ENCODE measurements around the gene KRT86. TPM values are rescaled to one million over a fixed set of nuclear protein-coding genes. Genes with fewer than 3 reads are reported as not detected.

The KRT86 gene
- total and polyA plus RNA-seq, 2 of the 13 experiments (the other 11 are each of a cell fraction or from before 2014, with no cell fraction given): not detected

DNA sequence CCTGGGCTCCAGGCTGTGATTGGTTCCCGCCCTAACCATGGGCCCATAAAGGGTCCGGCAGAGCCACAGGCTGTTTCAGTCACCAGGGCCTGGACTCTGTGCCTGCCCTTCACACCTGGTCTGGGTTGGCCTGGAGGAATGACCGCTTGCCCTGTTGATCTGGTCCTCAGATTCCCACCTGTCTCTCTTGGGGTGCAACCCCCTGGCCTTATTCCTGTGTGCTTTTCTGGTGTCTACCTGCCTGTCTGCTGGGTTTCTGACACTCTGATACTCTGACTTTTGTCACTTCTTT lies 49.7 kb downstream of the KRT86 start:
- peaks cover 9 to 40% of the 10 kb centered on the region in 2 experiments; a peak in 4 of 5 replicates for H3K27me3 ChIP-seq (ENCODE audit: control insufficient read depth in 1 of 2, insufficient read depth in 2 of 2, low read length in 2 of 2)
- intact Hi-C loops (cut with micrococcal nuclease; ENCODE audit: unreplicated experiment): no loop called here
- no peak for FAIRE-seq
- WGBS (ENCODE audit: low lambda C conversion rate): no CpG with 5 or more reads among the region's 3 CpGs
- H3K36me3 ChIP-seq (replicated peaks in 1 of 2; ENCODE audit: control insufficient read depth in 1 of 2, insufficient read depth in 2 of 2, low read length in 2 of 2): no peaks in the 10 kb centered on the region
- BruUV-seq (replicated peaks): no TSS peak
- no peak overlapping the region for H3K4me3 ChIP-seq (replicated peaks in 1 of 3; ENCODE audit: insufficient read depth in 1 of 3, low read depth in 2 of 3, low read length in 3 of 3)
- ChIA-PET POLR2A (no interaction called here), CTCF (ENCODE audit: low intra/inter-chr PET ratio, low total read pairs) (no interaction called here)
- no peaks in the 10 kb centered on the region for H3K4me1 ChIP-seq (ENCODE audit: insufficient read depth, low read length)
- TF ChIP-seq ISX (CRISPR knock-in tag; conservative IDR thresholded peaks at IDR 0.05): no peak
- no peak for TF ChIP-seq MEIS2 (CRISPR knock-in tag; IDR thresholded peaks at IDR 0.05)
- no peak for ATAC-seq
- H3K79me2 ChIP-seq (ENCODE audit: insufficient read depth, low read length): no peaks in the 10 kb centered on the region
- H3K27ac ChIP-seq (ENCODE audit: extremely low read length, insufficient read depth, low read length): no peak overlapping the region
- H3K9me3 ChIP-seq (ENCODE audit: low read length): no peaks in the 10 kb centered on the region
- H4K20me1 ChIP-seq (ENCODE audit: insufficient read depth, low read length): no peaks in the 10 kb centered on the region
- in situ Hi-C loops (cut with HindIII; ENCODE audit: extremely low pct_ligation_motif_present, low pct_unique_long_range_greater_than_20kb): no loop called here
- DNase-seq (ENCODE audit: low spot score): no peak
- H3K4me2 ChIP-seq (ENCODE audit: low read depth, low read length): no peak overlapping the region
- H3K9ac ChIP-seq (ENCODE audit: insufficient read depth, low read depth, low read length): no peak overlapping the region
- H2AFZ ChIP-seq (ENCODE audit: low read length): no peak overlapping the region

DNA sequence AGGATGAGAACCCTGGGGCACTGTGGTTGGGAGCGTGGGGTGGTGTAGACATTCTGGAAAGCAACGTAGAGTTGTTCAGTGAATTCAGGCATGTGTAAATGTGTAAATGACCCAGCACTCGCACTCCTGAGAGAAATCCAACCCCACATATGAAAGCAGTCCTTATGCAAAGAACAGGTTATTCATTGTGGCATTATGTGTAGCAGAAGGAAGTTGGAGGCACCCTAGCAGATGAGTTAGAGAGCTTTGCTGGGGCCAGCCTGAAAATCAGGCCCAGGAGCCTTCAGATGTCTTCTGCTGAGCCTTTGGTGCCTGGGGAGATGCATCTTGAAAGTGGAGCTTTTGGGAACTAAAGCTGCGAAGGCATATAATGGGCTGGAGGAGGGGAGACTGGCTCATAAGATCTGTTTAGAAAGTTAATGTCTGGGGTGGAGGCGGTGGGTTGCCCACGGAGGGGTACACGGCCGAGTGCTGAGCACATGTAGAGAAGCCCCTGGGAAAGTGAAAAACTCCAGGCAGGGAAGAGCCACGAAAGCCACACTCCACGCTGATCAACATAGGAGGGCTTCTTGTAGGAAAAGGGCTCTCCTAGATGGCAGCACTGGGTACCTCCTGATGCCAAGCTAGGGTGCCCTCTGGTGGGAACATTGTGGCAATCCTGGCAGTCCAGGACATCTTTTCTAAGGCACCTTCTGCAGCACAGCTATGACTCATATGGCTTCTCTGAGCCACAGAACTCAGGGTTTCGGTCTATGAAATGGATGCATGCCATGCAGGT lies 52.8 kb downstream of the KRT86 start:
- intact Hi-C loops (cut with micrococcal nuclease; ENCODE audit: unreplicated experiment) (loop anchor here (1.0 kb wide), 1 partner anchor 171 kb away; no protein-coding TSS in a partner anchor), in situ Hi-C loops (cut with HindIII; ENCODE audit: extremely low pct_ligation_motif_present, low pct_unique_long_range_greater_than_20kb) (loop anchor here (5.0 kb wide), 1 partner anchor 180 kb away; no protein-coding TSS in a partner anchor)
- no peaks in the 10 kb centered on the region for H3K36me3 ChIP-seq (replicated peaks in 1 of 2; ENCODE audit: control insufficient read depth in 1 of 2, insufficient read depth in 2 of 2, low read length in 2 of 2)
- H3K27ac ChIP-seq (ENCODE audit: extremely low read length, insufficient read depth, low read length): no peak overlapping the region
- no TSS peak for BruUV-seq (replicated peaks)
- H3K9ac ChIP-seq (ENCODE audit: insufficient read depth, low read depth, low read length): no peak overlapping the region
- H2AFZ ChIP-seq (ENCODE audit: low read length): no peak overlapping the region
- DNase-seq (ENCODE audit: low spot score) (peak; percentile 78), ATAC-seq (peak; percentile 97), FAIRE-seq (peak; percentile 88)
- no peaks in the 10 kb centered on the region for H3K4me1 ChIP-seq (ENCODE audit: insufficient read depth, low read length)
- no peaks in the 10 kb centered on the region for H4K20me1 ChIP-seq (ENCODE audit: insufficient read depth, low read length)
- ChIA-PET CTCF (ENCODE audit: low intra/inter-chr PET ratio, low total read pairs) (interaction anchor here (1.1 to 2.7 kb wide), 7 partner anchors 47 to 188 kb away, joined by 3 to 45 read pairs (median 5); no protein-coding TSS in a partner anchor), POLR2A (no interaction called here)
- WGBS (ENCODE audit: low lambda C conversion rate): 9% methylated on average over 10 of the region's 11 CpGs
- H3K27me3 ChIP-seq (ENCODE audit: control insufficient read depth in 1 of 2, insufficient read depth in 2 of 2, low read length in 2 of 2): peaks cover 3 to 13% of the 10 kb centered on the region in 2 experiments; a peak in 3 of 5 replicates
- no peaks in the 10 kb centered on the region for H3K9me3 ChIP-seq (ENCODE audit: low read length)
- H3K4me3 ChIP-seq (replicated peaks in 1 of 3; ENCODE audit: insufficient read depth in 1 of 3, low read depth in 2 of 3, low read length in 3 of 3): no peak overlapping the region
- no peak overlapping the region for H3K4me2 ChIP-seq (ENCODE audit: low read depth, low read length)
- no peaks in the 10 kb centered on the region for H3K79me2 ChIP-seq (ENCODE audit: insufficient read depth, low read length)
- TF ChIP-seq ELF1 (CRISPR knock-in tag; IDR thresholded peaks at IDR 0.05) (no peak), FOSL2 (CRISPR knock-in tag; IDR thresholded peaks at IDR 0.05) (peak; percentile 73), BORCS8-MEF2B (CRISPR knock-in tag; IDR thresholded peaks at IDR 0.05) (no peak), TEAD3 (CRISPR knock-in tag; optimal IDR thresholded peaks at IDR 0.05; ENCODE audit: borderline replicate concordance) (peak; percentile 37), HNRNPL (IDR thresholded peaks at IDR 0.05; ENCODE audit: low read depth, low read length) (0 out of 2 replicates have a peak, but pooled peaks have one; percentile 58), NR2F6 (IDR thresholded peaks at IDR 0.05) (no peak), NR2F6 (CRISPR knock-in tag; IDR thresholded peaks at IDR 0.05) (peak; percentile 20; the same call in 1 of the 2 replicates), SMC3 (IDR thresholded peaks at IDR 0.05; ENCODE audit: low read length) (peak; percentile 92), ARNT (IDR thresholded peaks at IDR 0.05) (no peak), ZNF768 (CRISPR knock-in tag; IDR thresholded peaks at IDR 0.05) (peak; percentile 59), STAG1 (CRISPR knock-in tag; IDR thresholded peaks at IDR 0.05) (peak; percentile 71), ZNF629 (CRISPR knock-in tag; conservative IDR thresholded peaks at IDR 0.05) (peak; percentile 27; the same call in 1 of the 2 replicates)
- TF ChIP-seq, protein P1, sequence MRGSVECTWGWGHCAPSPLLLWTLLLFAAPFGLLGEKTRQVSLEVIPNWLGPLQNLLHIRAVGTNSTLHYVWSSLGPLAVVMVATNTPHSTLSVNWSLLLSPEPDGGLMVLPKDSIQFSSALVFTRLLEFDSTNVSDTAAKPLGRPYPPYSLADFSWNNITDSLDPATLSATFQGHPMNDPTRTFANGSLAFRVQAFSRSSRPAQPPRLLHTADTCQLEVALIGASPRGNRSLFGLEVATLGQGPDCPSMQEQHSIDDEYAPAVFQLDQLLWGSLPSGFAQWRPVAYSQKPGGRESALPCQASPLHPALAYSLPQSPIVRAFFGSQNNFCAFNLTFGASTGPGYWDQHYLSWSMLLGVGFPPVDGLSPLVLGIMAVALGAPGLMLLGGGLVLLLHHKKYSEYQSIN (CRISPR knock-in tag; IDR thresholded peaks at IDR 0.05; ENCODE audit: borderline replicate concordance): no peak
- TF ChIP-seq, protein P2, sequence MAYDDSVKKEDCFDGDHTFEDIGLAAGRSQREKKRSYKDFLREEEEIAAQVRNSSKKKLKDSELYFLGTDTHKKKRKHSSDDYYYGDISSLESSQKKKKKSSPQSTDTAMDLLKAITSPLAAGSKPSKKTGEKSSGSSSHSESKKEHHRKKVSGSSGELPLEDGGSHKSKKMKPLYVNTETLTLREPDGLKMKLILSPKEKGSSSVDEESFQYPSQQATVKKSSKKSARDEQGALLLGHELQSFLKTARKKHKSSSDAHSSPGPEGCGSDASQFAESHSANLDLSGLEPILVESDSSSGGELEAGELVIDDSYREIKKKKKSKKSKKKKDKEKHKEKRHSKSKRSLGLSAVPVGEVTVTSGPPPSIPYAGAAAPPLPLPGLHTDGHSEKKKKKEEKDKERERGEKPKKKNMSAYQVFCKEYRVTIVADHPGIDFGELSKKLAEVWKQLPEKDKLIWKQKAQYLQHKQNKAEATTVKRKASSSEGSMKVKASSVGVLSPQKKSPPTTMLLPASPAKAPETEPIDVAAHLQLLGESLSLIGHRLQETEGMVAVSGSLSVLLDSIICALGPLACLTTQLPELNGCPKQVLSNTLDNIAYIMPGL (CRISPR knock-in tag; IDR thresholded peaks at IDR 0.05; ENCODE audit: borderline replicate concordance in 1 of 2, low read depth in 1 of 2): peak in 1 of 2 experiments; percentile 55; a peak in 1 of 4 replicates

Data from HepG2 (cell line).